WTC11 (cell line): ENCODE data around the gene PIGO. TPM values are rescaled to one million over a fixed set of nuclear protein-coding genes. Genes with fewer than 3 reads are reported as not detected.
A peak's percentile ranks its signal among the peaks of the same experiment; 100 is the strongest.

Experiments
- ATAC-seq: fragments of 200-7000 bp; cut with Tn5 transposase; 2 replicates; pipeline ENCODE4 v1.10.0; 2021; ENCODE audit warnings: mild to moderate bottlenecking, moderate library complexity
- CTCF ChIA-PET: fragments of 300-600 bp; sonication (Branson Sonifier 250); formaldehyde crosslinking; loops from one replicate; lab custom pipeline; 2021; ENCODE audit warnings: antibody characterized with exemption; lab: Charles Lee
- POLR2A ChIA-PET: fragments of 350-600 bp; sonication (Branson Sonifier 250); formaldehyde crosslinking; loops from one replicate; lab custom pipeline; 2021; ENCODE audit warnings: antibody characterized with exemption; lab: Charles Lee
- DNase-seq: peaks from one replicate; pipeline ENCODE4 v3.0.0; 2021; ENCODE audit warnings: low spot score
- H3K27ac Mint-ChIP-seq: 2 replicates; pipeline ENCODE4 v1.8.0; 2021; ENCODE audit warnings: mixed read lengths
- H3K27me3 Mint-ChIP-seq: 2 replicates; pipeline ENCODE4 v1.8.0; 2021; ENCODE audit warnings: low read depth, mild to moderate bottlenecking, moderate library complexity, mixed read lengths
- H3K36me3 Mint-ChIP-seq: 2 replicates; pipeline ENCODE4 v1.8.0; 2021; ENCODE audit warnings: mixed read lengths
- H3K4me1 Mint-ChIP-seq: 2 replicates; pipeline ENCODE4 v1.8.0; 2022; ENCODE audit warnings: mixed read lengths
- H3K4me3 Mint-ChIP-seq: 2 replicates; pipeline ENCODE4 v1.8.0; 2021; ENCODE audit warnings: mild to moderate bottlenecking, moderate library complexity, mixed read lengths
- H3K9me3 Mint-ChIP-seq: 2 replicates; pipeline ENCODE4 v1.8.0; 2021; ENCODE audit warnings: mixed read lengths
- ATF3 ChIP-seq: sonication (generic); formaldehyde crosslinking; conservative IDR thresholded peaks from 2 replicates; pipeline ENCODE4 v1.8.1; 2022; ENCODE audit warnings: mild to moderate bottlenecking, missing genetic modification reagents
- E2F1 ChIP-seq: sonication (generic); formaldehyde crosslinking; IDR thresholded peaks from 2 replicates; pipeline ENCODE4 v1.8.0; 2022; ENCODE audit warnings: mild to moderate bottlenecking, missing genetic modification reagents
- EMX1 ChIP-seq: fragments of 250-450 bp; sonication (Bioruptor Pico); IDR thresholded peaks from 2 replicates; pipeline ENCODE4 v1.8.0; 2021; ENCODE audit warnings: mild to moderate bottlenecking
- FOXJ3 ChIP-seq: sonication (generic); formaldehyde crosslinking; IDR thresholded peaks from 2 replicates; pipeline ENCODE4 v1.9.0; 2021; ENCODE audit warnings: missing genetic modification reagents, mild to moderate bottlenecking, borderline replicate concordance
- FOXP1 ChIP-seq: sonication (generic); formaldehyde crosslinking; IDR thresholded peaks from 2 replicates; pipeline ENCODE4 v1.8.0; 2022; ENCODE audit warnings: missing genetic modification reagents, mild to moderate bottlenecking, moderate library complexity, borderline replicate concordance
- FOXP4 ChIP-seq: sonication (generic); formaldehyde crosslinking; IDR thresholded peaks from 2 replicates; pipeline ENCODE4 v1.8.0; 2022; ENCODE audit warnings: mild to moderate bottlenecking, missing genetic modification reagents
- GABPB1 ChIP-seq: sonication (generic); formaldehyde crosslinking; IDR thresholded peaks from 2 replicates; pipeline ENCODE4 v1.8.1; 2023; ENCODE audit warnings: mild to moderate bottlenecking, missing genetic modification reagents
- GRHL2 ChIP-seq: fragments of 250-450 bp; sonication (Bioruptor Pico); IDR thresholded peaks from 2 replicates; pipeline ENCODE4 v1.8.0; 2022; ENCODE audit warnings: mild to moderate bottlenecking, moderate library complexity; ENCODE audit not compliant: insufficient replicate concordance, severe bottlenecking
- MAX ChIP-seq: sonication (generic); formaldehyde crosslinking; IDR thresholded peaks from 2 replicates; pipeline ENCODE4 v1.8.0; 2022; ENCODE audit warnings: mild to moderate bottlenecking, missing genetic modification reagents
- MXD4 ChIP-seq: fragments of 250-450 bp; sonication (Bioruptor Pico); IDR thresholded peaks from 2 replicates; pipeline ENCODE4 v1.8.0; 2021; ENCODE audit warnings: mild to moderate bottlenecking, moderate library complexity, borderline replicate concordance
- NR2C2 ChIP-seq: sonication (generic); formaldehyde crosslinking; IDR thresholded peaks from 2 replicates; pipeline ENCODE4 v1.8.0; 2022; ENCODE audit warnings: mild to moderate bottlenecking, missing genetic modification reagents
- ZMAT4 ChIP-seq: fragments of 250-450 bp; sonication (Bioruptor Pico); IDR thresholded peaks from 2 replicates; pipeline ENCODE4 v1.9.0; 2021; ENCODE audit warnings: mild to moderate bottlenecking
- ZNF317 ChIP-seq: sonication (generic); formaldehyde crosslinking; IDR thresholded peaks from 2 replicates; pipeline ENCODE4 v1.8.1; 2023; ENCODE audit warnings: low read depth, mild to moderate bottlenecking, moderate library complexity, missing genetic modification reagents, borderline replicate concordance
- ZNF396 ChIP-seq: fragments of 250-450 bp; sonication (Bioruptor Pico); IDR thresholded peaks from 2 replicates; pipeline ENCODE4 v1.8.0; 2021; ENCODE audit warnings: mild to moderate bottlenecking, moderate library complexity, borderline replicate concordance
- total RNA-seq: library from RNA; stranded (reverse); gene quantifications from 3 replicates; pipeline ENCODE4 v1.2.3, GENCODE V29; 2021

PIGO gene
- total RNA-seq, 1 experiment from 2014 or later, result 23.8 TPM

- peaks cover 7% of the 10 kb centered on the region for H3K36me3 Mint-ChIP-seq
- no peaks in the 10 kb centered on the region for H3K9me3 Mint-ChIP-seq
- ATAC-seq (no peak), DNase-seq (no peak)
- no peak overlapping the region for H3K27ac Mint-ChIP-seq
- no peaks in the 10 kb centered on the region for H3K27me3 Mint-ChIP-seq
- H3K4me3 Mint-ChIP-seq, result no peak overlapping the region
- CTCF ChIA-PET, result no interaction called here
- TF ChIP-seq FOXJ3 (CRISPR knock-in tag) (no peak), GRHL2 (CRISPR knock-in tag) (no peak), MXD4 (CRISPR knock-in tag) (no peak), EMX1 (CRISPR knock-in tag) (no peak), FOXP4 (no peak), ZNF396 (CRISPR knock-in tag) (no peak), MAX (no peak), ATF3 (no peak), GABPB1 (CRISPR knock-in tag) (no peak)
- TF ChIP-seq, all 79 proteins: peak for 0
- POLR2A ChIA-PET, result interaction anchor here (0.5 kb wide), 1 partner anchor 83 kb away, joined by 3 read pairs; no protein-coding TSS in a partner anchor
- H3K4me1 Mint-ChIP-seq, result peaks cover 19% of the 10 kb centered on the region
Measured at GRCh38 chr9:35105571-35106342, 9.4 kb upstream of the PIGO start.

- no peak overlapping the region for H3K27ac Mint-ChIP-seq
- ATAC-seq (no peak), DNase-seq (no peak)
- CTCF ChIA-PET, result no interaction called here
- 0 out of 2 replicates have a peak overlapping the region, but pooled peaks have one; percentile 5 for H3K4me3 Mint-ChIP-seq
- peaks cover 16% of the 10 kb centered on the region for H3K4me1 Mint-ChIP-seq
- POLR2A ChIA-PET, result no interaction called here
- no peaks in the 10 kb centered on the region for H3K27me3 Mint-ChIP-seq
- H3K36me3 Mint-ChIP-seq, result peaks cover 14% of the 10 kb centered on the region
- TF ChIP-seq ZNF317, result no peak
- TF ChIP-seq, all 79 proteins: peak for 0
- H3K9me3 Mint-ChIP-seq, result no peaks in the 10 kb centered on the region
Measured at GRCh38 chr9:35105126-35105525, 8.7 kb upstream of the PIGO start.

GRCh38 chr9:35104586-35104985 lies 8.2 kb upstream of the PIGO start:
- Mint-ChIP-seq H3K4me3 (peak overlapping the region; percentile 96; the same call in 1 of the 2 replicates), H3K9me3 (no peaks in the 10 kb centered on the region), H3K27ac (peak overlapping the region; percentile 99; the same call in 1 of the 2 replicates), H3K36me3 (peaks cover 19% of the 10 kb centered on the region), H3K27me3 (no peaks in the 10 kb centered on the region), H3K4me1 (peaks cover 16% of the 10 kb centered on the region)
- POLR2A ChIA-PET, result interaction anchor here (2.7 kb wide), 1 partner anchor 33 kb away, joined by 15 read pairs; the partner anchor contains the start of gene VCP
- TF ChIP-seq ZMAT4 (CRISPR knock-in tag), result no peak
- no peak for TF ChIP-seq E2F1
- TF ChIP-seq NR2C2 (CRISPR knock-in tag), result no peak
- TF ChIP-seq FOXP1 (CRISPR knock-in tag), result no peak
- ATAC-seq (no peak), DNase-seq (no peak)
- CTCF ChIA-PET, result interaction anchor here (1.6 kb wide), 1 partner anchor 449 kb away, joined by 6 read pairs; no protein-coding TSS in a partner anchor
